ENCODE measurements around the gene LRP8.

DNA sequence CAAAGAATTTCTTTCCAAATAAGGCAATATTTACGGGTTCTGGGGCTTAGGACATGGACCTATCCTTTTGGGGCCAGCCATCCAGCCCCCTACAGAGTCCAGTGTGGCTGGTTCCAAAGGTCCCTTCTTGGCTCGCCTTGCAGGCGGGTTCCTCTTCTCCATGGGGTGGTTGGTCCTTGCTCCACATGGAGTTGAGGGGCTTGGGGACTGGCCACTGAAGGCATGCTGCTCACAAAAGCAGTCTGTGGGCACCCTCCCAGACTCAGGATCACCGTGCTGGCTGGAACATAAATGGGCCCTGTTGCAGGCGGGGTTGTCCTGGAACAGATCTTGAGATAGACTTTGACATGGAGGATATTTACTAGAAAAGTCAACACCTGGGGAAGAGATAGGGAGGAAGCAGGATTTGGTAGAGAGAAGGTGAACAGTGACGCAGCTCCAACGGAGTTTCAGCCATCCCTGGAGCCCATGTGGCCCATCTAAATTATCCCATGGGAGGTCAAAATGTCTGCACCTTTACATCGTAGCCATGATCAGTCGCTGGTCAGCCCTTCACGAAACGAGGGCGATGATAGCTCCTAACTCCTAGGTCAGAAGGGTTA, 39.1 kb upstream of the LRP8 start:
- TF ChIP-seq, protein P1, sequence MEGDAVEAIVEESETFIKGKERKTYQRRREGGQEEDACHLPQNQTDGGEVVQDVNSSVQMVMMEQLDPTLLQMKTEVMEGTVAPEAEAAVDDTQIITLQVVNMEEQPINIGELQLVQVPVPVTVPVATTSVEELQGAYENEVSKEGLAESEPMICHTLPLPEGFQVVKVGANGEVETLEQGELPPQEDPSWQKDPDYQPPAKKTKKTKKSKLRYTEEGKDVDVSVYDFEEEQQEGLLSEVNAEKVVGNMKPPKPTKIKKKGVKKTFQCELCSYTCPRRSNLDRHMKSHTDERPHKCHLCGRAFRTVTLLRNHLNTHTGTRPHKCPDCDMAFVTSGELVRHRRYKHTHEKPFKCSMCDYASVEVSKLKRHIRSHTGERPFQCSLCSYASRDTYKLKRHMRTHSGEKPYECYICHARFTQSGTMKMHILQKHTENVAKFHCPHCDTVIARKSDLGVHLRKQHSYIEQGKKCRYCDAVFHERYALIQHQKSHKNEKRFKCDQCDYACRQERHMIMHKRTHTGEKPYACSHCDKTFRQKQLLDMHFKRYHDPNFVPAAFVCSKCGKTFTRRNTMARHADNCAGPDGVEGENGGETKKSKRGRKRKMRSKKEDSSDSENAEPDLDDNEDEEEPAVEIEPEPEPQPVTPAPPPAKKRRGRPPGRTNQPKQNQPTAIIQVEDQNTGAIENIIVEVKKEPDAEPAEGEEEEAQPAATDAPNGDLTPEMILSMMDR (IDR thresholded peaks at IDR 0.05): no peak
- TF ChIP-seq POLR2A (IDR thresholded peaks at IDR 0.05): no peak
